ENCODE data around the gene SLC12A7. TPM values are rescaled to one million over a fixed set of nuclear protein-coding genes. Genes with fewer than 3 reads are reported as not detected.

Gene SLC12A7
- total and polyA plus RNA-seq, 9 of the 15 experiments (the other 6 are each of a cell fraction or from before 2014, with no cell fraction given) = 0.01 to 3.1 (median 0.56) TPM

DNA sequence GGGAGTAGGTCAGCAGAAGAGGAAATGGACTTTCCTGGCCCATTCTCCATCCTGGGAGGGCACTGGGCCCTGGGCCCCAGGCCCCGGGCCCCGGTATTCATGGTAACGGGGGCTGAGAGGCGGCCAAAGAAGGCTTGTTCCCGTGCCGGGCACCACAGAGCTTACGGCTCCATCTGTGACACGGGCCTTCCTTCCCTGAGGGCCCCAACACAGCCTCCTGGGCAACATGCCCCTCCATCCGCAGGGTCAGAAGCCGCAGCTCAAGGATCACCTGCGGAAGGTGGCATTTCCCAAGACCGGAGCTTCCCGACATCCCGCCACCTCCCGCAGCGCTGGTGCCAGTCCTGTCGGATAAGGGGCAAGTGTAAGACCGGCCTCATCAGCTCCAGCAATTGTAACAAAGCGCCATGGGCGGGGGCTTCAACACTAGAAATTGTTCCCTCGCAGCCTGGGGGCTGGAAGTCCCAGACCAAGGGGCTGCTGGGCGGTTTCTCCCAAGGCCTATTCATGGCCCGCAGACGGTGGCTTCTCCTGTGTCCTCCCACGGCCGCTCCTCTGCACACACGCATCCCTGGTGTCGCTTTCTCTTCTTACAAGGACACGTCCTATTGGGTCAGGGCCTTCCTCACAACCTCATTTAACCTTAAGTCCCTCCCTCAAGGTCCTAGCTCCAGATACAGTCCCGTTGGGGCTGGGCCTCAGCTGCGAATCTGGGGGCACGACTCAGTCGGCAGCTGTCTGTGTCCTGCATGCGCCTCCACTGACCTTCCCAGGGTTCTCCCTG is 31.2 kb upstream of the SLC12A7 start:
- Histone ChIP-seq H3K27me3 (ENCODE audit: control insufficient read depth in 2 of 2, insufficient read depth in 2 of 2, low read length in 2 of 2) (peaks cover 38 to 78% of the 10 kb centered on the region in 2 experiments; a peak in 4 of 5 replicates), H3K4me1 (replicated peaks in 1 of 2; ENCODE audit: control insufficient read depth in 2 of 2, insufficient read depth in 2 of 2, low read length in 2 of 2) (peaks cover 0 to 38% of the 10 kb centered on the region in 2 experiments; a peak in 2 of 5 replicates), H4K20me1 (replicated peaks; ENCODE audit: control insufficient read depth, insufficient read depth, low read length) (peaks cover 7% of the 10 kb centered on the region; the same call in 1 of the 2 replicates), H2AFZ (ENCODE audit: low read depth, low read length) (no peak overlapping the region), H3K9me1 (ENCODE audit: control insufficient read depth, insufficient read depth, low read length) (no peaks in the 10 kb centered on the region), H3K27ac (ENCODE audit: extremely low read depth, low read depth, low read length) (no peak overlapping the region), H3K9me3 (replicated peaks; ENCODE audit: control insufficient read depth, insufficient read depth, low read depth, low read length) (no peaks in the 10 kb centered on the region), H3K4me2 (ENCODE audit: insufficient read depth, low read length) (no peak overlapping the region), H3K36me3 (ENCODE audit: control insufficient read depth, insufficient read depth, low read length) (no peaks in the 10 kb centered on the region), H3K4me3 (no peak overlapping the region), H3K9ac (ENCODE audit: insufficient read depth in 1 of 2, low read depth in 2 of 2, low read length in 2 of 2) (no peak overlapping the region; a peak in 1 of 4 replicates), H3K79me2 (ENCODE audit: control insufficient read depth, insufficient read depth, low read length) (no peaks in the 10 kb centered on the region)
- POLR2A ChIA-PET = no interaction called here
- CTCF ChIA-PET (ENCODE audit: low intra/inter-chr PET ratio) = no interaction called here
- intact Hi-C loops (cut with micrococcal nuclease) (no loop called here), in situ Hi-C loops (cut with MboI) (loop anchor here (10.0 kb wide), 1 partner anchor 118 kb away; no protein-coding TSS in a partner anchor)
- DNase-seq (ENCODE audit: extremely low read depth in 1 of 4, low spot score in 3 of 4) = no peak
- BruUV-seq (replicated peaks) = no TSS peak
- no peak for ATAC-seq
- FAIRE-seq = no peak
- WGBS (ENCODE audit: insufficient coverage, low coverage, missing lambda C conversion rate) = 20% methylated on average over 34 of the region's 34 CpGs
- TF ChIP-seq ASH1L (IDR thresholded peaks at IDR 0.05; ENCODE audit: borderline replicate concordance, low read depth, partially characterized antibody) (no peak), HDAC6 (IDR thresholded peaks at IDR 0.05; ENCODE audit: low read depth, low read length) (no peak), POLR2B (IDR thresholded peaks at IDR 0.05; ENCODE audit: low read depth, partially characterized antibody) (no peak), ARID3A (IDR thresholded peaks at IDR 0.05; ENCODE audit: borderline replicate concordance, low read depth, low read length) (no peak), USF1 (CRISPR knock-in tag; IDR thresholded peaks at IDR 0.05) (no peak), MYC (IDR thresholded peaks at IDR 0.05; ENCODE audit: low read depth, low read length) (no peak), MYC (CRISPR knock-in tag; IDR thresholded peaks at IDR 0.05; ENCODE audit: borderline replicate concordance, low read depth) (no peak), PRPF4 (IDR thresholded peaks at IDR 0.05; ENCODE audit: insufficient read depth, low read depth, low read length, poor library complexity, severe bottlenecking) (no peak), BACH1 (tag; IDR thresholded peaks at IDR 0.05) (no peak), RREB1 (CRISPR knock-in tag; IDR thresholded peaks at IDR 0.05) (no peak)
- TF ChIP-seq, protein P1, sequence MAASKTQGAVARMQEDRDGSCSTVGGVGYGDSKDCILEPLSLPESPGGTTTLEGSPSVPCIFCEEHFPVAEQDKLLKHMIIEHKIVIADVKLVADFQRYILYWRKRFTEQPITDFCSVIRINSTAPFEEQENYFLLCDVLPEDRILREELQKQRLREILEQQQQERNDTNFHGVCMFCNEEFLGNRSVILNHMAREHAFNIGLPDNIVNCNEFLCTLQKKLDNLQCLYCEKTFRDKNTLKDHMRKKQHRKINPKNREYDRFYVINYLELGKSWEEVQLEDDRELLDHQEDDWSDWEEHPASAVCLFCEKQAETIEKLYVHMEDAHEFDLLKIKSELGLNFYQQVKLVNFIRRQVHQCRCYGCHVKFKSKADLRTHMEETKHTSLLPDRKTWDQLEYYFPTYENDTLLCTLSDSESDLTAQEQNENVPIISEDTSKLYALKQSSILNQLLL (CRISPR knock-in tag; IDR thresholded peaks at IDR 0.05; ENCODE audit: borderline replicate concordance) = no peak

Data from K562 (cell line).